Lung (tissue), 12 donors: ENCODE measurements around the gene RP2. TPM values are rescaled to one million over a fixed set of nuclear protein-coding genes. Genes with fewer than 3 reads are reported as not detected.

Source experiments
- ATAC-seq: fragments of 200-7000 bp; cut with Tn5 transposase; one replicate; pipeline ENCODE4 v1.9.1; 2020; ENCODE audit warnings: moderate number of reproducible peaks; ENCODE audit not compliant: insufficient read depth, low FRiP score
- DNase-seq, 3 donors: peaks; one replicate each; pipeline ENCODE4 v3.0.0-alpha.2; 2013 to 2017
- H3K27ac ChIP-seq, 2 donors: one replicate each; pipeline ENCODE4 v1.5.1; 2013; ENCODE audit warnings: mild to moderate bottlenecking in 2 of 2, moderate library complexity in 2 of 2, control low read depth in 1 of 2, inconsistent platforms in 1 of 2, low read depth in 1 of 2, low read length in 1 of 2
- H3K27me3 ChIP-seq, 3 donors: one replicate each; pipeline ENCODE4 v1.5.1; 2013; ENCODE audit warnings: low read length in 2 of 3; ENCODE audit not compliant: control insufficient read depth in 3 of 3, insufficient read depth in 3 of 3
- H3K36me3 ChIP-seq, 4 donors: one replicate each; pipeline ENCODE4 v1.5.1; 2013; ENCODE audit warnings: low read length in 4 of 4, mild to moderate bottlenecking in 1 of 4, moderate library complexity in 1 of 4; ENCODE audit not compliant: control insufficient read depth in 4 of 4, insufficient read depth in 4 of 4
- H3K4me1 ChIP-seq, 5 donors: one replicate each; pipeline ENCODE4 v1.5.1; 2013; ENCODE audit warnings: low read length in 5 of 5, mild to moderate bottlenecking in 2 of 5, moderate library complexity in 1 of 5; ENCODE audit not compliant: control insufficient read depth in 5 of 5, insufficient read depth in 5 of 5
- H3K4me3 ChIP-seq: one replicate; pipeline ENCODE4 v1.5.1; 2013; ENCODE audit warnings: mild to moderate bottlenecking, control low read depth, moderate library complexity
- H3K9ac ChIP-seq, 2 donors: one replicate each; pipeline ENCODE4 v1.5.1; 2013; ENCODE audit warnings: low read length in 2 of 2, control low read depth in 1 of 2; ENCODE audit not compliant: insufficient read depth in 1 of 2
- H3K9me3 ChIP-seq, 4 donors: one replicate each; pipeline ENCODE4 v1.5.1; 2013; ENCODE audit warnings: low read length in 3 of 4, mild to moderate bottlenecking in 1 of 4, moderate library complexity in 1 of 4; ENCODE audit not compliant: control insufficient read depth in 4 of 4, insufficient read depth in 3 of 4
- CTCF ChIP-seq: IDR thresholded peaks from 2 replicates; pipeline ENCODE4 v1.5.1; 2012; ENCODE audit warnings: mild to moderate bottlenecking; ENCODE audit errors: control extremely low read depth, extremely low read depth
- WGBS, 2 donors: extraction: QIAGEN DNeasy Blood & Tissue Kit; methylation state at CpG; one replicate each; pipeline ENCODE4 v1.1.7; 2013; 5-methylcytosine and 5-hydroxymethylcytosine counted together
- polyA plus RNA-seq, 2 donors: library from polyadenylated mRNA; stranded (reverse); fragments of 200-250 nt; gene quantifications; one replicate each; pipeline ENCODE4 v1.2.1, GENCODE V29; 2013
- total RNA-seq, 2 donors: library from RNA; depleted of rRNA in 1 of 2; stranded (reverse); fragments of >200 nt in 1 of 2; gene quantifications; one replicate each; pipeline ENCODE4 v1.2.1, GENCODE V29; 2014 to 2021
- donor health status: control.
- donor health status: control.
- donor health status: Bipolar disorder and iron deficiency.
- donor health status: healthy.
- donor health status: DM: yes; HTN: yes; CAD: no.

The RP2 gene
- total and polyA plus RNA-seq, 4 donors, result 5.8 to 21.9 (median 17.2) TPM

DNA sequence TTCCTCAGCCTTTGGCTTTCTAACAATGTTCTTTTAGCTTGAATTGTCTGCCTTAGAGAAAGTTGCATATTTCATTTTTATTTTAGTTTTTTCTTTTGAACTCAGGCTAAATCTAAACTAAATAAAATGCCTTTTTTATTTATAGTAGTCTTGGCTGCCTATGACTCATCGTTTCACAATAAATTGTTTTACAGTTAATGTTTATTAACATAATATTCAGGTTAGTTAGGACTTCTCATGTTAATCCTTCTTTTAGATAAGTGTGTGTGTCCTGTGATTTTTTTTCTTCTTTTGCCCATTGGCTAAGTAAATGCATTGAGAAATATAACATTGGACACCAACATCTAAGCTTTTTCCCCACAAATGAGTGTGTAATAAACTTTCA is 1.6 kb downstream of the RP2 start:
- Histone ChIP-seq H3K4me1 (peaks cover 0 to 14% (median 0%) of the 10 kb centered on the region in 5 donors), H3K9ac (peak overlapping the region in 1 of 2 donors; percentile 42), H3K9me3 (peaks cover 0 to 6% (median 0%) of the 10 kb centered on the region in 4 donors), H3K4me3 (no peak overlapping the region), H3K36me3 (no peaks in the 10 kb centered on the region), H3K27ac (no peak overlapping the region), H3K27me3 (peaks cover 0 to 2% (median 0%) of the 10 kb centered on the region in 3 donors)
- DNase-seq (peak in 1 of 3 donors; percentile 6), ATAC-seq (no peak)
- 3 to 32% methylated on average over 1 of the region's 1 CpG for WGBS, 2 donors
- no peak for TF ChIP-seq CTCF

DNA sequence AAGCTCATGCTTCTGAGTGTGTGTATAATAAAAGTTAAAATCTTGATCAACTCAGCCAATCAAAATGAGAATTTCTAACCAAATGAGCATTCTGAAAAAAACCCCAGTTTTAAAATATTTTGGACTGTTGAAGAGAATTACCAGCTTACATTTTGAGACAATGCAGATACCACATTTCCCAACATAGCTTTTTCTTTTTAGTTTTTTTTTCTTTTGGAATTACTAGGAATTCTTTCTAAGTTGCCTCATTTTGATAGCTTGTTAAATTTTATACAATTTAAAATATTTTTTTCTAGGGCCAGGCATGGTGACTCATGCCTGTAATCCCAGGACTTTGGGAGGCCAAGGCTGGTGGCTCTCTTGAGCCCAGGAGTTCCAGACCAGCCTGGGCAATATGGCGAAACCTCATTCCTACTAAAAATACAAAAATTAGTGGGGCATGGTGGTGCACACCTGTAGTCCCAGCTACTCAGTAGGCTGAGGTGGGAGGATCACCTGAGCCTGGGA is 2.2 kb downstream of the RP2 start:
- DNase-seq (no peak), ATAC-seq (no peak)
- no peak for TF ChIP-seq CTCF
- WGBS, 2 donors, result 78 to 89% methylated on average over 1 of the region's 1 CpG
- Histone ChIP-seq H3K36me3 (no peaks in the 10 kb centered on the region), H3K4me3 (no peak overlapping the region), H3K27me3 (peaks cover 0 to 2% (median 0%) of the 10 kb centered on the region in 3 donors), H3K4me1 (peaks cover 0 to 14% (median 0%) of the 10 kb centered on the region in 5 donors), H3K9ac (no peak overlapping the region), H3K27ac (no peak overlapping the region), H3K9me3 (peaks cover 0 to 6% (median 0%) of the 10 kb centered on the region in 4 donors)

GRCh38 chrX:46840946-46841345 is 4.1 kb downstream of the RP2 start:
- 32 to 82% methylated on average over 1 of the region's 1 CpG for WGBS, 2 donors
- no peak for DNase-seq
- no peak for ATAC-seq

More at GRCh38 chrX:46840946-46841345, 4.1 kb downstream of the RP2 start:
- peaks cover 0 to 2% (median 0%) of the 10 kb centered on the region in 3 donors for H3K27me3 ChIP-seq
- no peaks in the 10 kb centered on the region for H3K36me3 ChIP-seq
- H3K9ac ChIP-seq, result no peak overlapping the region
- H3K4me1 ChIP-seq, result peaks cover 0 to 14% (median 0%) of the 10 kb centered on the region in 5 donors
- H3K4me3 ChIP-seq, result no peak overlapping the region
- no peak overlapping the region for H3K27ac ChIP-seq
- H3K9me3 ChIP-seq, result peaks cover 0 to 9% (median 0%) of the 10 kb centered on the region in 4 donors
- no peak for TF ChIP-seq CTCF
